ENCODE data around the gene GDF7. TPM values are rescaled to one million over a fixed set of nuclear protein-coding genes. Genes with fewer than 3 reads are reported as not detected.

GDF7 gene
- total and polyA plus RNA-seq, 2 donors from 2014 or later = 1.8 to 12.5 TPM

GRCh38 chr2:20633794-20634506 lies 33.0 kb upstream of the GDF7 start:
- H3K27me3 ChIP-seq (ENCODE audit: control insufficient read depth, insufficient read depth, low read length) = no peaks in the 10 kb centered on the region
- TF ChIP-seq CTCF (IDR thresholded peaks at IDR 0.05; ENCODE audit: borderline replicate concordance, extremely low read depth, insufficient read depth) = no peak
- H3K4me1 ChIP-seq (ENCODE audit: control insufficient read depth in 2 of 3, insufficient read depth in 2 of 3, low read depth in 1 of 3, low read length in 3 of 3) = peaks cover 0 to 19% (median 16%) of the 10 kb centered on the region in 3 donors
- intact Hi-C loops (cut with DNase I) = no loop called here
- FAIRE-seq (no peak), DNase-seq (peak in 4 of 5 donors; percentile 49 to 94 (median 52))
- no peaks in the 10 kb centered on the region for H3K9me3 ChIP-seq (ENCODE audit: control insufficient read depth in 2 of 3, insufficient read depth in 1 of 3, low read length in 3 of 3)
- peak overlapping the region; percentile 55 to 61 for H3K27ac ChIP-seq (ENCODE audit: low read depth in 2 of 2, low read length in 2 of 2)
- H3K4me3 ChIP-seq (ENCODE audit: low read length in 3 of 3) = no peak overlapping the region
- H3K9ac ChIP-seq (ENCODE audit: low read length in 3 of 3) = peak overlapping the region in 1 of 3 donors; percentile 36
- H3K36me3 ChIP-seq (ENCODE audit: control insufficient read depth in 2 of 3, insufficient read depth in 3 of 3, low read length in 3 of 3) = peaks cover 0 to 12% (median 5%) of the 10 kb centered on the region in 3 donors

- no peak for TF ChIP-seq CTCF (IDR thresholded peaks at IDR 0.05; ENCODE audit: borderline replicate concordance, extremely low read depth, insufficient read depth)
- Histone ChIP-seq H3K36me3 (ENCODE audit: control insufficient read depth in 2 of 3, insufficient read depth in 3 of 3, low read length in 3 of 3) (peaks cover 0 to 12% (median 6%) of the 10 kb centered on the region in 3 donors), H3K4me3 (ENCODE audit: low read length in 3 of 3) (no peak overlapping the region), H3K4me1 (ENCODE audit: control insufficient read depth in 2 of 3, insufficient read depth in 2 of 3, low read depth in 1 of 3, low read length in 3 of 3) (peaks cover 0 to 19% (median 13%) of the 10 kb centered on the region in 3 donors), H3K27me3 (ENCODE audit: control insufficient read depth, insufficient read depth, low read length) (no peaks in the 10 kb centered on the region), H3K9me3 (ENCODE audit: control insufficient read depth in 2 of 3, insufficient read depth in 1 of 3, low read length in 3 of 3) (no peaks in the 10 kb centered on the region), H3K27ac (ENCODE audit: low read depth in 2 of 2, low read length in 2 of 2) (peak overlapping the region in 1 of 2 donors; percentile 61), H3K9ac (ENCODE audit: low read length in 3 of 3) (peak overlapping the region in 1 of 3 donors; percentile 36)
- peak in 1 of 5 donors; percentile 74 for DNase-seq
- no peak for FAIRE-seq
- intact Hi-C loops (cut with DNase I) = loop anchor here (5.0 kb wide), 1 partner anchor 192 kb away; no protein-coding TSS in a partner anchor
These were observed 32.3 kb upstream of the GDF7 start for GRCh38 chr2:20634507-20635112.

- no peak for TF ChIP-seq CTCF (IDR thresholded peaks at IDR 0.05; ENCODE audit: borderline replicate concordance, extremely low read depth, insufficient read depth)
- Histone ChIP-seq H3K4me3 (ENCODE audit: low read length in 3 of 3) (no peak overlapping the region), H3K9ac (ENCODE audit: low read length in 3 of 3) (peak overlapping the region in 2 of 3 donors; percentile 25 to 31), H3K9me3 (ENCODE audit: control insufficient read depth in 2 of 3, insufficient read depth in 1 of 3, low read length in 3 of 3) (no peaks in the 10 kb centered on the region), H3K27me3 (ENCODE audit: control insufficient read depth, insufficient read depth, low read length) (no peaks in the 10 kb centered on the region), H3K27ac (ENCODE audit: low read depth in 2 of 2, low read length in 2 of 2) (no peak overlapping the region), H3K4me1 (ENCODE audit: control insufficient read depth in 2 of 3, insufficient read depth in 2 of 3, low read depth in 1 of 3, low read length in 3 of 3) (peaks cover 0 to 19% (median 13%) of the 10 kb centered on the region in 3 donors), H3K36me3 (ENCODE audit: control insufficient read depth in 2 of 3, insufficient read depth in 3 of 3, low read length in 3 of 3) (peaks cover 0 to 13% (median 2%) of the 10 kb centered on the region in 3 donors)
- FAIRE-seq (no peak), DNase-seq (peak in 1 of 5 donors; percentile 32)
- intact Hi-C loops (cut with DNase I) = loop anchor here (5.0 kb wide), 1 partner anchor 193 kb away; no protein-coding TSS in a partner anchor
These were observed 31.8 kb upstream of the GDF7 start for GRCh38 chr2:20635113-20635510.

All from kidney (tissue), 14 donors.